Measurements from ENCODE around the gene PRR4.

The PRR4 gene, protein sequence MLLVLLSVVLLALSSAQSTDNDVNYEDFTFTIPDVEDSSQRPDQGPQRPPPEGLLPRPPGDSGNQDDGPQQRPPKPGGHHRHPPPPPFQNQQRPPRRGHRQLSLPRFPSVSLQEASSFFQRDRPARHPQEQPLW

DNA sequence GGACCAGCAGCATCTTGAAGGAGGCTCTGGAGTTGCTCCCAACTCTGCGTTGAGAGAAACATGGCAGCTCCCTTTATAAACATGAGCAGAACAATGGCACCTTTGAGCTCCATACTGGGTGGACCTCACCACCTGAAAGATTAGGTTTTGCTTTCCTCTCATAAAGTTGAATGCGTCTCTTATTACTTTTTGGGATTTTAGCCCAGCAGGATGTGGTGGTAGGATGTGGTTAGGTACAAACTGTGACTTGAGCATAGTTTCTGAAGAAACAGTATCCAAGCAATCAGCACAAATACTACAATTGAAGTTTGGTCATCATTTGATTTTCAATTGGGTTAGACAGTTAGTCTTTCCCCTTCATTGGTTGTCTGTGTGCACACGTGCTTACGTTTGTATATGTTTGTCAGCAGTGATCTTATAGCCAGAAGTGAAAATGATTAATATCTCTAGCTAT, at the start of gene PRR4:
Gene PRR4 (minus strand): TSS at position 51 of the 454 bp plus-strand sequence. CDS start 38 bp downstream, at position 13.
- peaks cover 25% of the 10 kb centered on the region for H3K36me3 Mint-ChIP-seq (ENCODE audit: low read depth)
- no peaks in the 10 kb centered on the region for H3K9me3 Mint-ChIP-seq
- H3K4me1 Mint-ChIP-seq (ENCODE audit: low read depth), result no peaks in the 10 kb centered on the region
- no peaks in the 10 kb centered on the region for H3K27me3 Mint-ChIP-seq
- H3K27ac Mint-ChIP-seq, result no peak within 1 kb of the TSS
- intact Hi-C loops (cut with micrococcal nuclease), result no loop called here
- no peak within 1 kb of the TSS for H3K4me3 Mint-ChIP-seq

DNA sequence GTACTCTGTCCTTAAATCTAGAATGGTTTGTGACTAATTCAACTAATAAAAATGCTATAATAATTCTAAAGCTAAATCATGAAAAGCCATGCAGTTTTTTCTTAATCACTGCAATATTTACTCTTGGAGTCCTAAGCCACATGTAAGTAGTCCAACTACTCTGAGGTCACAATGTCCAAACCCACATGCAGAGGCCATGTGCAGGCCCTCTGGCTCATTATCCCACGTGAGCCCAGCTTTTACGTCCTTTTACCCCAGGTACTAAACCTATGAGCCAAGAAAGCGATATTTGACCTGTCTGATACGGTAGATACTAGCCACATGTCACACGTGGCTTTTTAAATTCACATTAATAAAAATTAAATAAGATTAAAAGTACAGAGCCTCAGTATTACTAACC, 47.6 kb upstream of the PRR4 start:
- Mint-ChIP-seq H3K36me3 (ENCODE audit: low read depth) (no peaks in the 10 kb centered on the region), H3K27ac (no peak overlapping the region), H3K4me1 (ENCODE audit: low read depth) (no peaks in the 10 kb centered on the region), H3K4me3 (no peak overlapping the region), H3K27me3 (no peaks in the 10 kb centered on the region), H3K9me3 (peaks cover 35% of the 10 kb centered on the region)
- intact Hi-C loops (cut with micrococcal nuclease), result no loop called here

DNA sequence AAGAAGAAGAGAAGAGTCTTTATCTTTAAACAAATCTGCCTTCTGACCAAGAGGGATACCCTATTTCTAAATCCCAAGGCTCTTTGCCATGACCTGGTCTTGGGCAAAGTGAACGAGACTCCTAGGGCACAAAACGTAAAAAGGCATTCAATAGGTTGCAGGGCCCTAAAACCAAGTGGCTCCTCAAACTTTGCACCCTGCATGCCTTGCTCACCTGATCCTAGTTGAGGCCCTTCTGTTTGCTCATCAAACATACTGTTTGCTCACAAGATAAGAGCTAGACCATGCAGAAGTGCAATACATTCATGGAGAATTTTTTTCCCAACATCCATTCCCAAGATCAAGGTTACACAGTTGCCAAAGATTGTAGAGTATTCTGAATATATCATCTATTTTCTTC, 42.7 kb upstream of the PRR4 start:
- no peaks in the 10 kb centered on the region for H3K9me3 Mint-ChIP-seq

DNA sequence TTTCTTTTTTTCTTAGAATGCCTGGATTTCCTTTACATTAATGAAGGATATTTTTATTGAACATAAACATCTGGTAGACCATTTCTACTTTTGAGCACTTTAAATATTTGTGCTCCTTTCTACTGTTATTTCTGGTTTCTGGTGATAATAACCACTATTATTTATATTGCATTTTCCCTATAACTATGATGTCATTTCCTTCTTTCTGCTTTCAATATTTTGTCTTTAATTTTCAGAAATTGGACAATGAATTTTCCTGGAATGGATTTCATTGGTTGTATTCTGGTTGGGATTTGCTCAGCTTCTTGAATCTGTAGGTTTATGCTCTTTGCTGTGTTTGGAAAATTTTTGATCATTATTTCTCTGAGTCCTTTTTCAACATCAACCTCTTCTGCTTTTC, 40.0 kb upstream of the PRR4 start:
- Mint-ChIP-seq H3K36me3 (ENCODE audit: low read depth) (no peaks in the 10 kb centered on the region), H3K4me3 (no peak overlapping the region), H3K9me3 (no peaks in the 10 kb centered on the region), H3K27ac (no peak overlapping the region), H3K4me1 (ENCODE audit: low read depth) (no peaks in the 10 kb centered on the region), H3K27me3 (no peaks in the 10 kb centered on the region)
- intact Hi-C loops (cut with micrococcal nuclease), result no loop called here

More for the DNA sequence above, 42.7 kb upstream of the PRR4 start:
- H3K27ac Mint-ChIP-seq, result no peak overlapping the region
- no peaks in the 10 kb centered on the region for H3K4me1 Mint-ChIP-seq (ENCODE audit: low read depth)
- intact Hi-C loops (cut with micrococcal nuclease), result no loop called here
- no peaks in the 10 kb centered on the region for H3K36me3 Mint-ChIP-seq (ENCODE audit: low read depth)
- H3K27me3 Mint-ChIP-seq, result no peaks in the 10 kb centered on the region
- H3K4me3 Mint-ChIP-seq, result no peak overlapping the region

DNA sequence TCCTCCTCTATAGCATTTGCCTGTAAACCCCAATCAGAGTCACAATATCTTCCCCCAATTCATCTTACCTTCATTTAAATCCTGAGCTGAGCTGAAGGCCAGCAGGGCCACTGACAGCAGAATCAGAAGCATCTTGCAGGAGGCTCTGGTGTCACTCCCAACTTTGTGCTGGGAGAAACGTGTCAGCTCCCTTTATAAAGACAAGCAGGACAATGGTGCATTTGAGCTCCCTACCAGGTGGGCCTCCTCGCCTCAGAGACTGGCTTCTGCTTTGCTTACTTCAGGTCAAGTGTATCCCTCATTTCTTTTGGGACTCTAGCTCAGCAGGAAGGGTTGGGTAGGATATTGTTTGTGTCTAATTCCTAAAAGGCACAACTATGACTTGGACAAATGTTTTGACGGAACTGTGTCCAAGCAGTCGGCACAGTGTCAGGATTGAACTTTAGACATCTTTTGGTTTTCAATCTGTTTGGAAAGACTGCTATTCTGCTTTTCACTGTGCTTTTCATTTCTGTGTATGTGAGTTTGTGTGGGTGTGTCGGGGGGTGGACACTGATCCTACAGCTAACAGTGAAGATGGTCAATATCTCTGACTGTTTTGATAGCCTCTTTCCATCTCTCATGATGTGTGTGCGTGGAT, 34.9 kb upstream of the PRR4 start, which contains the start of gene PRH1:
Gene PRH1 (minus strand): TSS at position 170 of the 640 bp plus-strand sequence. CDS start 38 bp downstream, at position 132.
- Mint-ChIP-seq H3K4me3 (no peak within 1 kb of the TSS), H3K27ac (no peak within 1 kb of the TSS), H3K4me1 (ENCODE audit: low read depth) (no peaks in the 10 kb centered on the region), H3K36me3 (ENCODE audit: low read depth) (peaks cover 16% of the 10 kb centered on the region), H3K27me3 (no peaks in the 10 kb centered on the region), H3K9me3 (no peaks in the 10 kb centered on the region)
- intact Hi-C loops (cut with micrococcal nuclease), result no loop called here

DNA sequence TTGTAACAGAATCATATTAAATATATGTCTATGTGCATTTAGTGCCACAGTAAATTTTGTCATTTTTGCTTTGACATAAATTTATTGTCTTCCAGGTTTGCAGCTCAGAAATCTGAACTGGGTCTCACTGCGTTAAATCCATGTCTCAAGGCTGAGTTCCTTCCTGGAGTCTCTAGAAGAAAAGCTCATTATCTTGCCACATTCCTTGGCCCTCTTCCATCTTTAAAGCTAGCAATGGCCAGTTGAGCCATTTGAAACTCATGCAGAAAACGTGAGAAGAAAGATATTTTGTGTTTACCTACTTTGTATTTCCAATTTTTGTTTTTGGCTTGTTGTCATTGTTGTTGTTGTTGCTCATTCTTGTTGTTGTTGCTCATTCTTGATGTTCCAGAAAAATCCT, 24.1 kb upstream of the PRR4 start:
- H3K4me3 Mint-ChIP-seq, result no peak overlapping the region
- H3K27me3 Mint-ChIP-seq, result no peaks in the 10 kb centered on the region
- H3K27ac Mint-ChIP-seq, result no peak overlapping the region
- intact Hi-C loops (cut with micrococcal nuclease), result no loop called here
- no peaks in the 10 kb centered on the region for H3K4me1 Mint-ChIP-seq (ENCODE audit: low read depth)
- peaks cover 21% of the 10 kb centered on the region for H3K9me3 Mint-ChIP-seq
- peaks cover 21% of the 10 kb centered on the region for H3K36me3 Mint-ChIP-seq (ENCODE audit: low read depth)

DNA sequence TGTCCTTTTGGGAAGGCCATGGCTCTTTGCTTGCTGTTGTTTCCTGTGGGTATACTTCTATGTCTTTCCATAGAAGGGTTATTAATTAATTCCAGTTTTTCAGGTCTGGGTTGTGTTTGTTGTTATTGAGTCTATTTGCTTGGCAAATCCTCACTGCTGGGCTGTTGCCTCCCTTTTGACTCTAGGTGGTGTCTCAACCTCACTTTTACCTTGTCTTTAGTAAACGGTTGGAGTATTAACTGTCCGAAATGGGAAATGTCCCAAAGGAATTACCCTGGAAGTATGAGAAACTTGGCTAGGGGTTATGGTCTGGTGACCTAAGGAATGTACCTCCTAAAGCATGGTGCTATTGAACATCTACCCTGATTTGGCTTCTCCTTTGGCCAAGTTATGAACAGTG, 18.1 kb upstream of the PRR4 start:
- H3K36me3 Mint-ChIP-seq (ENCODE audit: low read depth), result no peaks in the 10 kb centered on the region
- H3K27ac Mint-ChIP-seq, result no peak overlapping the region
- H3K4me3 Mint-ChIP-seq, result no peak overlapping the region
- no peaks in the 10 kb centered on the region for H3K4me1 Mint-ChIP-seq (ENCODE audit: low read depth)
- no peaks in the 10 kb centered on the region for H3K27me3 Mint-ChIP-seq
- intact Hi-C loops (cut with micrococcal nuclease), result no loop called here
- H3K9me3 Mint-ChIP-seq, result peaks cover 15% of the 10 kb centered on the region

DNA sequence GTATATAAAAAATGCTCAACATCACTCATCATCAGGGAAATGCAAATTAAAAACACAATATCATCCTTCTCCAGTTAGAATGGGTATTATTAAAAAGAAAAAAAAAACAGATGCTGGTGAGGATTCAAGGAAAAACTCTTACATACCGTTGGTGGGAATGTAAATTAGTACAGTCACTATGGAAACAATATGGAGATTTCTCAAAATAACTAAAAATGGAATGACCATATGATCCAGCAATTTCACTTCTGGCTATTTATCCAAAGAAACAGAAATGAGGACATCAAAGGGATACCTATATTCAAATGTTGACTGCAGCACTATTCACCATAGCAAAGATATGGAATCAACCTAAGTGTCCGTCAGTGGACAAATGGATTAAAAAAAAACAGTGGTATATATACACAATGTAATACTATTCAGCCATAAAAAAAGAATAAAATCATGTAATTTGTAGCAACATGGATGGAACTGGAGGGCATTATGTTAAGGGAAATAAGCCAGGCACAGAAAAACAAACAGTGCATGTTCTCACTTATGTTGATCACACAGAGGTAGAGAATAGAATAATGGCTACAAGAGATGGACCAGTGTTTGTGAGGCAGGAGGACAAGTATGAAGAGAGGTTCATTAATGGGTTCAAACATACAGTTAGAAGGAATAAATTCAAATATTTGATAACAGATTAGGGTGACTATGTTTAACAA, 14.4 kb upstream of the PRR4 start:
- intact Hi-C loops (cut with micrococcal nuclease), result no loop called here
- Mint-ChIP-seq H3K4me3 (no peak overlapping the region), H3K36me3 (ENCODE audit: low read depth) (peaks cover 9% of the 10 kb centered on the region), H3K27me3 (no peaks in the 10 kb centered on the region), H3K4me1 (ENCODE audit: low read depth) (no peaks in the 10 kb centered on the region), H3K9me3 (peaks cover 37% of the 10 kb centered on the region), H3K27ac (no peak overlapping the region)

DNA sequence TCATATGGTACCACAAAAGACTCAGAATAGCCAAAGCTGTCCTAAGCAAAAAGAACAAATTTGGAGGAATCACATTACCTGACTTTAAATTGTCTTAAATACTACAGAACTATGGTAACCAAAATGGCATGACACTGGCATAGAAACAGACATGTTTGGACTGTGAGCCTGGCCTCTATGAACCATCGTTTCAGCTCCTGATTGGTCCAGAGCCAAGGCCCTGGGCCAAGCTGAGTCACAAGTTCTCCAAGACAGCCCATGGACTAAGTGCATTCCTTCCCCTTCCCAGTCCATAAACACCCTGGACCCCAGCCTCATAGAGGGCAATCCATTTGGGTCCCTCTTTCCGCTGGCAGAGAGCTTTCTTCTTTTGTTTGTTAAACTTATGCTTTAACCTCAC, 12.1 kb upstream of the PRR4 start:
- Mint-ChIP-seq H3K4me3 (no peak overlapping the region), H3K36me3 (ENCODE audit: low read depth) (peaks cover 32% of the 10 kb centered on the region), H3K9me3 (peaks cover 60% of the 10 kb centered on the region), H3K27me3 (no peaks in the 10 kb centered on the region), H3K27ac (no peak overlapping the region), H3K4me1 (ENCODE audit: low read depth) (no peaks in the 10 kb centered on the region)
- intact Hi-C loops (cut with micrococcal nuclease), result no loop called here

DNA sequence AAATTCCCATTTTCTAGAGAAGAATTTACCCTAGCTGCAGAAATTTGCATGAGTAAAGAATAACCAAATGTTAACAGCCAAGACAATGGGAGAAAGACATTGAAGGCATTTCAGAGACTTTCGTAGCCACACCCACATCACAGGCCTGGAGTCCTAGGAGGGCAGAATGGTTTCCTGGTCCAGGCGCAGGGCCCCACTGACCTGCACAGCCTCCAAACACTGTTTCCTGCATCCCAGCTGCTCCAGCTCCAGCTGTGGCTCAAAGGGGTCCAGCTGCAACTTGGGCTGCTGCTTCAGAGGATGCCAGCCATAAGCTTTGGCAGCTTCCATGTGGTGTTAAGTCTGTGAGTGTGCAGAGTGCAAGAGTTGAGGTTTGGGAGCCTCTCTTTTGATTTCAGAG, 6.5 kb upstream of the PRR4 start:
- H3K4me3 Mint-ChIP-seq, result no peak overlapping the region
- peaks cover 50% of the 10 kb centered on the region for H3K36me3 Mint-ChIP-seq (ENCODE audit: low read depth)
- H3K4me1 Mint-ChIP-seq (ENCODE audit: low read depth), result no peaks in the 10 kb centered on the region
- H3K27me3 Mint-ChIP-seq, result no peaks in the 10 kb centered on the region
- no peak overlapping the region for H3K27ac Mint-ChIP-seq
- H3K9me3 Mint-ChIP-seq, result peaks cover 35% of the 10 kb centered on the region
- intact Hi-C loops (cut with micrococcal nuclease), result no loop called here

DNA sequence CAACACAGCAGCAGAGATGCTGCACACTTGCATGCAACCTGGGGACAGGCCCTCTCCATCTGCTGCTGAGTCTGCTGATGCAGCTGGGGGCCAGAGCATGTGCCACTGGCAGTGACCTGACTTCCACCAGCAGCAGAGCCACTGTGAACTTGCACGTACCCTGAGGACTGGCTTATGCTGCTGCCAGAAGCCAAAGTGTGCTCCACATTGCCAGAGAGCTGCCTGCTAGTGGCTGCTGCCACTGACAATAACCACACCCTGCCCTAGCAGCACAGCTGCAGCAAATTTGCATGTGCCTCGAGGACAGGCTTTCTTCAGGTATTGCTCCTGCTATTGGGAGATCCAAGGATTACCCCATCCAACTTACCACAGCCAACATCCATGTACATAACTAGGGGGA, 4.5 kb upstream of the PRR4 start:
- Mint-ChIP-seq H3K9me3 (peaks cover 28% of the 10 kb centered on the region), H3K36me3 (ENCODE audit: low read depth) (peaks cover 43% of the 10 kb centered on the region), H3K4me1 (ENCODE audit: low read depth) (no peaks in the 10 kb centered on the region), H3K27me3 (no peaks in the 10 kb centered on the region), H3K27ac (no peak overlapping the region), H3K4me3 (no peak overlapping the region)
- intact Hi-C loops (cut with micrococcal nuclease), result no loop called here

DNA sequence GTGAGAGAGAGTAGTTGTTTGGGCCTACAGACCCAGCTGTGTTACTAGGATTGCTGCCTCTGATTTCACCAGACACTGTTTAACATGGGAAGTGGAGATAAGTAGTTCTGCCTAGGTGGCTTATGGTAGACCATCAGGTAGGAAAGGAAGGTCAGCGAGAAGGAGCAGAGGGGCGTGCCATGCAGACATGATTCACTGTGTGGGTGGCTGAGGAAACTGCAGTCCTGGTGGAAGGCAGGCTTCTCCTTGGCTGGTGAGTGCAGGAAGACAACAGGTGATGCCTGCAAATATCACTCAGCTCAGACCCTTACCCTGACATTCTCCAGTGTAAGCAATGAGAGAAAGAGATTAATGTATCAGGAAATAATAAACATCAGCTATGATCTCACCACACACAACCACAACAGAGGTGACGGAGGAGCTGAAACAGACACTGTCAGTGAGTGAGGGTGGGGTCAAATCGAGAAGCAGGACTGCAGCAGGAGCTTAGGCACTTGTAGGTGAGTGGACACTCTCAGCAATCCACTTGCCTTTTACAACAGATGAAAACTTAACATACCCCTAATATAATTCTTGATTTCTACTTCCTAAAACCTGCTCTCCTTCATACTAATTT, 2.1 kb upstream of the PRR4 start:
- peaks cover 32% of the 10 kb centered on the region for H3K36me3 Mint-ChIP-seq (ENCODE audit: low read depth)

DNA sequence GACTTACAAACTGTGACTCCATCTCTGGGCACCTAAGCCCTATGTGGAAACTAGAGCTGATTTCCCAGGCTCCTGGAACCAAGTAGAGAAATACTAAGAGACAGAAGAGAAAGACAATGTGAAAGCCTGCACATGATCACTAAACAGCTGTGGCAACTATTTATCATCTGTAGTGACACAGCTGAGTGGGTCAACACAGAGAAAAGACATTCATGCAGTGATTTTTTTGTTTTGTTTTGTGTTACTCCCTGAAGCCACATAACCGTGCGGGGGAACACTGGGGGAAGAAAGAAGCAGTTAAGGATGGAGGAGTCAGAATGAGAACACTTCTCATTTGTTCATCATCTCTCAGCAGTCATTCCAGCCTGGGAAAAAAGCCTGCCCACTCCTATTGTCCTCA, 1.5 kb downstream of the PRR4 start:
- Mint-ChIP-seq H3K9me3 (no peaks in the 10 kb centered on the region), H3K4me1 (ENCODE audit: low read depth) (no peaks in the 10 kb centered on the region), H3K4me3 (no peak overlapping the region), H3K27ac (no peak overlapping the region), H3K36me3 (ENCODE audit: low read depth) (peaks cover 25% of the 10 kb centered on the region), H3K27me3 (no peaks in the 10 kb centered on the region)
- intact Hi-C loops (cut with micrococcal nuclease), result no loop called here

More for the DNA sequence above, 2.1 kb upstream of the PRR4 start:
- Mint-ChIP-seq H3K9me3 (peaks cover 3% of the 10 kb centered on the region), H3K4me1 (ENCODE audit: low read depth) (no peaks in the 10 kb centered on the region), H3K27ac (no peak overlapping the region), H3K27me3 (no peaks in the 10 kb centered on the region), H3K4me3 (no peak overlapping the region)
- intact Hi-C loops (cut with micrococcal nuclease), result no loop called here

DNA sequence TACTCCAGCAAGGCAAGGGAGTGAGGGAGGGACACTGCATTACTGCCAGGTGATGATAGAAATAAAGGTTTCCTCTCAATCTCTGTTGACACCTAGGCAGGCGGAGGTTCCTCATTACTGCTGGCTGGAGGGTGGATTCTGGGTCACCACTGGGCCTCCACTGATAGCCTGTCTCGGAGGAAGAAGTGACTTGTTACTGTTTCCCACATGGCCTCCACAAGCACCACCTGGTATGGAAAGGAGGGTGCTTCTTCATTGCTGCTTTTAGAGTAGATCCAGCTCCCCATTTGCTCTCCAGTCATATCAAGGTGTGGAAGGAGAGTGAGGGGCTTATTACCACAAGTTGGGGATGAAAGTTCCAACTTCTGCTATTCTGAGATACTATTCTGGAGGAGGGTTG, 6.4 kb downstream of the PRR4 start:
- no peaks in the 10 kb centered on the region for H3K27me3 Mint-ChIP-seq
- H3K4me1 Mint-ChIP-seq (ENCODE audit: low read depth), result no peaks in the 10 kb centered on the region
- no peak overlapping the region for H3K4me3 Mint-ChIP-seq
- no peaks in the 10 kb centered on the region for H3K9me3 Mint-ChIP-seq
- H3K36me3 Mint-ChIP-seq (ENCODE audit: low read depth), result peaks cover 17% of the 10 kb centered on the region
- no peak overlapping the region for H3K27ac Mint-ChIP-seq
- intact Hi-C loops (cut with micrococcal nuclease), result no loop called here
